ENCODE data around the gene VEPH1. TPM values are rescaled to one million over a fixed set of nuclear protein-coding genes. Genes with fewer than 3 reads are reported as not detected.

The VEPH1 gene
- total and polyA plus RNA-seq, 2 donors (not counting 1 experiment from before 2014, with no cell fraction given), result not detected

GRCh38 chr3:157249606-157250005, 253.6 kb downstream of the VEPH1 start:
- Mint-ChIP-seq H3K9me3 (ENCODE audit: insufficient read depth) (no peaks in the 10 kb centered on the region), H3K27me3 (no peaks in the 10 kb centered on the region), H3K4me3 (no peak overlapping the region), H3K27ac (no peak overlapping the region), H3K4me1 (peaks cover 4% of the 10 kb centered on the region)
- Histone ChIP-seq H3K4me2 (replicated peaks; ENCODE audit: low read depth, low read length, poor library complexity, severe bottlenecking) (no peak overlapping the region), H4K20me1 (ENCODE audit: control insufficient read depth, insufficient read depth, low read length, poor library complexity, severe bottlenecking) (no peaks in the 10 kb centered on the region), H3K27ac (ENCODE audit: low read length in 2 of 2) (no peak overlapping the region), H3K9me3 (ENCODE audit: control extremely low read depth in 1 of 3, control insufficient read depth in 2 of 3, insufficient read depth in 1 of 3, low read length in 2 of 3) (no peaks in the 10 kb centered on the region), H3K9ac (ENCODE audit: low read length) (no peak overlapping the region), H2AFZ (ENCODE audit: insufficient read depth, low read depth, low read length, poor library complexity, severe bottlenecking) (no peak overlapping the region), H3K4me3 (ENCODE audit: control extremely low read depth in 1 of 5, extremely low read depth in 1 of 5, insufficient read depth in 1 of 5, low read depth in 2 of 5, low read length in 4 of 5) (no peak overlapping the region), H3K36me3 (replicated peaks in 1 of 2; ENCODE audit: control extremely low read depth in 1 of 2, control insufficient read depth in 1 of 2, extremely low read depth in 1 of 2, insufficient read depth in 2 of 2, low read length in 1 of 2) (no peaks in the 10 kb centered on the region), H3K4me1 (ENCODE audit: control insufficient read depth in 2 of 2, insufficient read depth in 2 of 2, low read length in 2 of 2) (no peaks in the 10 kb centered on the region), H3K79me2 (ENCODE audit: control insufficient read depth, insufficient read depth, low read length) (no peaks in the 10 kb centered on the region), H3K27me3 (replicated peaks in 1 of 4; ENCODE audit: control extremely low read depth in 1 of 4, control insufficient read depth in 3 of 4, insufficient read depth in 4 of 4, low read length in 3 of 4) (no peaks in the 10 kb centered on the region)
- POLR2A ChIA-PET, result no interaction called here
- DNase-seq (no peak), ATAC-seq (ENCODE audit: low read depth) (no peak)
- TF ChIP-seq CTCF (IDR thresholded peaks at IDR 0.05) (no peak), EZH2 (IDR thresholded peaks at IDR 0.05; ENCODE audit: borderline replicate concordance, insufficient read depth, low read depth, low read length, poor library complexity, severe bottlenecking) (no peak)
- intact Hi-C loops (cut with micrococcal nuclease), result no loop called here
- CTCF ChIA-PET, result interaction anchor here (0.6 to 1.4 kb wide), 2 partner anchors 13 to 1267 kb away, joined by 3 read pairs; no protein-coding TSS in a partner anchor
- WGBS (ENCODE audit: insufficient coverage), result 96% methylated on average over 5 of the region's 5 CpGs

GRCh38 chr3:157248590-157249422, 254.4 kb downstream of the VEPH1 start:
- no peaks in the 10 kb centered on the region for H3K4me1 ChIP-seq (ENCODE audit: control insufficient read depth in 2 of 2, insufficient read depth in 2 of 2, low read length in 2 of 2)
- H3K4me1 Mint-ChIP-seq, result peaks cover 4% of the 10 kb centered on the region
- no peak overlapping the region for H2AFZ ChIP-seq (ENCODE audit: insufficient read depth, low read depth, low read length, poor library complexity, severe bottlenecking)
- POLR2A ChIA-PET, result no interaction called here
- no peaks in the 10 kb centered on the region for H3K9me3 Mint-ChIP-seq (ENCODE audit: insufficient read depth)
- H3K27me3 ChIP-seq (replicated peaks in 1 of 4; ENCODE audit: control extremely low read depth in 1 of 4, control insufficient read depth in 3 of 4, insufficient read depth in 4 of 4, low read length in 3 of 4), result no peaks in the 10 kb centered on the region
- H3K4me3 ChIP-seq (ENCODE audit: control extremely low read depth in 1 of 5, extremely low read depth in 1 of 5, insufficient read depth in 1 of 5, low read depth in 2 of 5, low read length in 4 of 5), result no peak overlapping the region
- H3K4me3 Mint-ChIP-seq, result no peak overlapping the region
- DNase-seq (no peak), ATAC-seq (ENCODE audit: low read depth) (no peak)
- no peaks in the 10 kb centered on the region for H3K9me3 ChIP-seq (ENCODE audit: control extremely low read depth in 1 of 3, control insufficient read depth in 2 of 3, insufficient read depth in 1 of 3, low read length in 2 of 3)
- no peaks in the 10 kb centered on the region for H4K20me1 ChIP-seq (ENCODE audit: control insufficient read depth, insufficient read depth, low read length, poor library complexity, severe bottlenecking)
- intact Hi-C loops (cut with micrococcal nuclease), result no loop called here
- H3K4me2 ChIP-seq (replicated peaks; ENCODE audit: low read depth, low read length, poor library complexity, severe bottlenecking), result no peak overlapping the region
- no peak overlapping the region for H3K9ac ChIP-seq (ENCODE audit: low read length)
- H3K79me2 ChIP-seq (ENCODE audit: control insufficient read depth, insufficient read depth, low read length), result no peaks in the 10 kb centered on the region
- H3K36me3 ChIP-seq (replicated peaks in 1 of 2; ENCODE audit: control extremely low read depth in 1 of 2, control insufficient read depth in 1 of 2, extremely low read depth in 1 of 2, insufficient read depth in 2 of 2, low read length in 1 of 2), result no peaks in the 10 kb centered on the region
- TF ChIP-seq CTCF (IDR thresholded peaks at IDR 0.05), result no peak
- no peak for TF ChIP-seq EZH2 (IDR thresholded peaks at IDR 0.05; ENCODE audit: borderline replicate concordance, insufficient read depth, low read depth, low read length, poor library complexity, severe bottlenecking)
- 60% methylated on average over 3 of the region's 5 CpGs for WGBS (ENCODE audit: insufficient coverage)
- no peaks in the 10 kb centered on the region for H3K27me3 Mint-ChIP-seq
- no peak overlapping the region for H3K27ac Mint-ChIP-seq
- CTCF ChIA-PET, result interaction anchor here (1.4 kb wide), 1 partner anchor 12 kb away, joined by 3 read pairs; no protein-coding TSS in a partner anchor
- H3K27ac ChIP-seq (ENCODE audit: low read length in 2 of 2), result no peak overlapping the region

All from B cell (primary cell).